Breast epithelium (tissue), 4 donors: ENCODE results near the gene KRT39. TPM values are rescaled to one million over a fixed set of nuclear protein-coding genes. Genes with fewer than 3 reads are reported as not detected.
A peak's percentile ranks its signal among the peaks of the same experiment; 100 is the strongest.

Experiments used
- DNase-seq, 2 donors: peaks; one replicate each; pipeline ENCODE4 v3.0.0-alpha.2; 2019; ENCODE audit warnings: low spot score in 2 of 2
- H3K27ac ChIP-seq, 2 donors: fragments of 200-600 bp; sonication (generic) in 1 of 2; one replicate each; pipeline ENCODE4 v1.5.1; 2016 to 2019; ENCODE audit warnings: mild to moderate bottlenecking in 1 of 2
- H3K27me3 ChIP-seq, 2 donors: fragments of 200-600 bp; sonication (generic) in 1 of 2; one replicate each; pipeline versions ENCODE4 v1.5.1 to v1.6.0; 2017 to 2019; ENCODE audit warnings: control low read depth in 1 of 2, mild to moderate bottlenecking in 1 of 2
- H3K36me3 ChIP-seq: fragments of 200-600 bp; one replicate; pipeline ENCODE4 v1.5.1; 2019
- H3K4me1 ChIP-seq, 2 donors: fragments of 200-600 bp; sonication (generic); one replicate each; pipeline ENCODE4 v1.5.1; 2016 to 2019; ENCODE audit warnings: control low read depth in 1 of 2
- H3K4me3 ChIP-seq, 3 donors: fragments of 200-600 bp; sonication (generic); 1 replicate in 2 of 3; 2 replicates in 1 of 3; pipeline ENCODE4 v1.5.1; 2016 to 2019; ENCODE audit warnings: mild to moderate bottlenecking in 3 of 3, moderate library complexity in 2 of 3
- H3K9me3 ChIP-seq, 2 donors: fragments of 200-600 bp; sonication (generic) in 1 of 2; one replicate each; pipeline ENCODE4 v1.5.1; 2016 to 2019; ENCODE audit warnings: control low read depth in 1 of 2
- POLR2A ChIP-seq: fragments of 450-650 bp; IDR thresholded peaks from one replicate; pipeline ENCODE4 v1.6.1; 2016; ENCODE audit warnings: antibody characterized with exemption, mild to moderate bottlenecking, moderate library complexity
- POLR2AphosphoS5 ChIP-seq, 3 donors: sonication (generic); formaldehyde crosslinking; IDR thresholded peaks; one replicate each; pipeline ENCODE4 v1.6.1; 2017; ENCODE audit warnings: antibody characterized with exemption in 3 of 3
- intact Hi-C: fragments of 100-400 bp; cut with DNase I; formaldehyde crosslinking; loops from one replicate; pipeline ENCODE4 v1.15.1; 2023; ENCODE audit warnings: low total_unique reads
- total RNA-seq, 3 donors: library from RNA; depleted of rRNA; stranded (reverse); fragments of >200 nt; gene quantifications; one replicate each; pipeline ENCODE4 v1.1.0, GENCODE V29; 2016
- TF ChIP-seq, protein P1 (sequence below), 3 donors: fragments of 450-650 bp; IDR thresholded peaks; one replicate each; pipeline ENCODE4 v1.5.1; 2016 to 2017; ENCODE audit warnings: antibody characterized with exemption in 3 of 3, mild to moderate bottlenecking in 3 of 3, moderate library complexity in 3 of 3

KRT39 gene
- total RNA-seq, 3 donors from 2014 or later = not detected

DNA sequence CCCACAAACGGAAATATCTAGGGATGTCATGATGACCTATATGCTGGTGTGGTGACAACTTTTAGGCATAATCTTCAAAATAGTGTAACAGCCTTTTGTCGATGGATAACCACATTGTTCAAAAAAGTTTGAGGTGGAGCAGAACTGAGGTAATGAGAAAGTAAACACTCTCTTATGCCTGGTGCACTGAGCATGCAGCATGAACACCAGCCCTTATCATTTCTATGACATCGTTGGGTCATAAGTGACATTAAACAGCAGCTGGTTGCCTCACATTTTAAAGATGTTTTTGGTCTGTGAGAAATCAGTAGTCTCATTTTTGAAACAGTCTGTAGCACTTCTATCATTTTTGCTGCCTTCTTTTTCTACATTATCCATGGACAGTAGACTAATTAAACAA lies 31.1 kb downstream of the KRT39 start:
- intact Hi-C loops = no loop called here
- no peak for DNase-seq
- peak overlapping the region in 1 of 3 donors; percentile 36 for H3K4me3 ChIP-seq
- no peaks in the 10 kb centered on the region for H3K4me1 ChIP-seq
- H3K9me3 ChIP-seq = no peaks in the 10 kb centered on the region
- H3K27me3 ChIP-seq = no peaks in the 10 kb centered on the region
- no peak for TF ChIP-seq POLR2AphosphoS5 (IDR thresholded peaks at IDR 0.05)
- TF ChIP-seq, protein P1, sequence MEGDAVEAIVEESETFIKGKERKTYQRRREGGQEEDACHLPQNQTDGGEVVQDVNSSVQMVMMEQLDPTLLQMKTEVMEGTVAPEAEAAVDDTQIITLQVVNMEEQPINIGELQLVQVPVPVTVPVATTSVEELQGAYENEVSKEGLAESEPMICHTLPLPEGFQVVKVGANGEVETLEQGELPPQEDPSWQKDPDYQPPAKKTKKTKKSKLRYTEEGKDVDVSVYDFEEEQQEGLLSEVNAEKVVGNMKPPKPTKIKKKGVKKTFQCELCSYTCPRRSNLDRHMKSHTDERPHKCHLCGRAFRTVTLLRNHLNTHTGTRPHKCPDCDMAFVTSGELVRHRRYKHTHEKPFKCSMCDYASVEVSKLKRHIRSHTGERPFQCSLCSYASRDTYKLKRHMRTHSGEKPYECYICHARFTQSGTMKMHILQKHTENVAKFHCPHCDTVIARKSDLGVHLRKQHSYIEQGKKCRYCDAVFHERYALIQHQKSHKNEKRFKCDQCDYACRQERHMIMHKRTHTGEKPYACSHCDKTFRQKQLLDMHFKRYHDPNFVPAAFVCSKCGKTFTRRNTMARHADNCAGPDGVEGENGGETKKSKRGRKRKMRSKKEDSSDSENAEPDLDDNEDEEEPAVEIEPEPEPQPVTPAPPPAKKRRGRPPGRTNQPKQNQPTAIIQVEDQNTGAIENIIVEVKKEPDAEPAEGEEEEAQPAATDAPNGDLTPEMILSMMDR (IDR thresholded peaks at IDR 0.05) = no peak
- no peak for TF ChIP-seq POLR2A
- H3K27ac ChIP-seq = peak overlapping the region; percentile 85 to 93
- no peaks in the 10 kb centered on the region for H3K36me3 ChIP-seq

DNA sequence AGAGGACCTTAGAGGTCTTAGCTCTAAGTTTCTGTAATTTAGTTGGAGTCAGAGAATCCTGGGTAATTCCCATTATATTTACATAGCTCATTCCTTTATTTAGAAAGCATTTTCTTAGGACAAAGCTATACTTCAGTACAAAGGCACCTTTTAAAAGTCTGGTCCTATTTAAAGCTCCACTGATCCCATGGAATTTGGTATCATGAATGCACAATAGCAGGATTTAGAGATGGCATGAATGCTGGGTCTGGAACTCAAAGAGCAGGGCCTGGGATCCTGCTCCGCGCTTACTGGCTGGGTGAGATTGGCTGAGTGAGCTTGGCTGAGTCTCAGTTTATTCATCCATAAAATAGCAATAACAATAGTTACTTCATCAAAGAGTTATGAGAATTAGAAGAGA lies 34.1 kb downstream of the KRT39 start:
- H3K9me3 ChIP-seq = no peaks in the 10 kb centered on the region
- no peaks in the 10 kb centered on the region for H3K36me3 ChIP-seq
- H3K4me1 ChIP-seq = no peaks in the 10 kb centered on the region
- intact Hi-C loops = no loop called here
- no peak overlapping the region for H3K4me3 ChIP-seq
- no peak for TF ChIP-seq POLR2AphosphoS5 (IDR thresholded peaks at IDR 0.05)
- TF ChIP-seq, protein P1 (IDR thresholded peaks at IDR 0.05) = no peak
- no peak overlapping the region for H3K27ac ChIP-seq
- no peaks in the 10 kb centered on the region for H3K27me3 ChIP-seq
- no peak for DNase-seq

DNA sequence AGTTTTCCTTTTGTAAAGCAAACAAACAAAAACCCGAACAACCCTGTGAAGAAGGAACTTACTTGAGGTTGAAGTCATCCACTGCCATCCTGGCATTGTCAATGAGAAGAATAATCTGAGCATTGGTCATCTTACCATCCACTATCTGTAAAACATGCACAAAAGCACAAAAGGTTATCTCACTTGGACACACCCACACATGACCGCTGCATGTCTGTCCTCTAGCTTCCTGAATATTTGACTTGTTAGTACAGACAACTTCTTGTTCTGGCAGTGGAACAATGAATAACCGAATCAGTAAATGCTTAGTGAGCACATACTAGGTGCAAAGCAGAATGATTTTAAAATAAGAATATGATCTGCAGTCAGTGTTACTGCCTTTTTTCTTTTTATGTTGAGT lies 35.4 kb downstream of the KRT39 start:
- Histone ChIP-seq H3K4me3 (no peak overlapping the region), H3K27ac (no peak overlapping the region), H3K36me3 (no peaks in the 10 kb centered on the region), H3K4me1 (no peaks in the 10 kb centered on the region), H3K27me3 (no peaks in the 10 kb centered on the region), H3K9me3 (no peaks in the 10 kb centered on the region)
- intact Hi-C loops = no loop called here
- TF ChIP-seq POLR2A (no peak), POLR2AphosphoS5 (IDR thresholded peaks at IDR 0.05) (no peak)
- TF ChIP-seq, protein P1 (IDR thresholded peaks at IDR 0.05) = no peak
- DNase-seq = no peak

DNA sequence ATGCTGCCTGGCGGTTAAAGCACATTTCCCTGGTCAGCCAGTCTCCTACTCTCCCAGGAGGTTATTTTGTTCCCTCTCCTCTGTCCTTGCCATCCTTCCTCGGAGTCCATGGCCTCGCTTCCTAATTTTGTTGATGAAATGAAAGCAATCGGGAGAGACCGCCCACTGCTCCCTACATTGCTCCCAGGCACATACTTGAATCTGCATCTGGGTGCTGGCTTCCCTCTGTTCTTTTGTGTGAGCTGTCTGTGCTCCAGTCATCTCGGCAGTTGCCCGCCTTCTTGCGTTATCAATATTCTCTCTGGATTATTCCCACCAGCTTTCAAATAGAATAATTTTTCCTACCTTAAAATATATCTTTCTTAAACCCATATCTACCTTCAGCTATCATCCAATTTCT lies 40.4 kb downstream of the KRT39 start:
- no peak for DNase-seq
- TF ChIP-seq, protein P1 (IDR thresholded peaks at IDR 0.05) = no peak
- TF ChIP-seq POLR2AphosphoS5 (IDR thresholded peaks at IDR 0.05) = no peak
- TF ChIP-seq POLR2A = no peak
- no peak overlapping the region for H3K27ac ChIP-seq
- intact Hi-C loops = no loop called here
- no peaks in the 10 kb centered on the region for H3K27me3 ChIP-seq
- H3K36me3 ChIP-seq = no peaks in the 10 kb centered on the region
- no peaks in the 10 kb centered on the region for H3K4me1 ChIP-seq
- H3K4me3 ChIP-seq = peak overlapping the region in 2 of 3 donors; percentile 20 to 33
- H3K9me3 ChIP-seq = no peaks in the 10 kb centered on the region

DNA sequence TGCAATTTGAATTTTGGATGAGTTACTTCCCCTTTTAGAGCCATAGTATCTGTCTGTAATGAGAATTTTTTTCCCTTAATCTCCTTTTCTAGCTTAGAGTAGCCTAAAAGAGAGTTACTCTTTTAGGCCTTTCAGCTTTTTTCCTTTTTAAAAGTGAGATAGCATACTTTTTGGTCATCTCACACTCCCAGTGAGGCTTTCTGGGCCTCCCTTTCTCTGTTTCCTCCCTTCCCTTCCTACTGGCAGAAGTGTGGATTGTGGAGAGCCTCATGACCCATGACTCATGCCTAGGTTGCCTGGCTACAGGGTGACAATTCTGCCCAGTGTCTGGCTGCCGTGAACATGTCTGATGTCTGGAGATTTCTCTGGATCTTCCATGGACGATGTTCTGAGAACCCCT lies 44.5 kb downstream of the KRT39 start:
- H3K27me3 ChIP-seq = no peaks in the 10 kb centered on the region
- H3K4me1 ChIP-seq = no peaks in the 10 kb centered on the region
- peak in 1 of 3 donors; percentile 20 for TF ChIP-seq POLR2AphosphoS5 (IDR thresholded peaks at IDR 0.05)
- TF ChIP-seq, protein P1 (IDR thresholded peaks at IDR 0.05) = no peak
- no peaks in the 10 kb centered on the region for H3K9me3 ChIP-seq
- no peak overlapping the region for H3K4me3 ChIP-seq
- DNase-seq = peak in 1 of 2 donors; percentile 40
- H3K36me3 ChIP-seq = no peaks in the 10 kb centered on the region
- intact Hi-C loops = no loop called here
- peak overlapping the region; percentile 55 to 76 for H3K27ac ChIP-seq
